ENCODE results near the gene AGER. TPM values are rescaled to one million over a fixed set of nuclear protein-coding genes. Genes with fewer than 3 reads are reported as not detected.
"Not testable (repeated sequence)": the region's sequence is repeated elsewhere in the genome, so short reads cannot be mapped to it uniquely, and the experiment has no call there.

The AGER gene
- total and polyA plus RNA-seq, 7 donors = 1.9 to 10.6 (median 5.3) TPM; not detected in 1

DNA sequence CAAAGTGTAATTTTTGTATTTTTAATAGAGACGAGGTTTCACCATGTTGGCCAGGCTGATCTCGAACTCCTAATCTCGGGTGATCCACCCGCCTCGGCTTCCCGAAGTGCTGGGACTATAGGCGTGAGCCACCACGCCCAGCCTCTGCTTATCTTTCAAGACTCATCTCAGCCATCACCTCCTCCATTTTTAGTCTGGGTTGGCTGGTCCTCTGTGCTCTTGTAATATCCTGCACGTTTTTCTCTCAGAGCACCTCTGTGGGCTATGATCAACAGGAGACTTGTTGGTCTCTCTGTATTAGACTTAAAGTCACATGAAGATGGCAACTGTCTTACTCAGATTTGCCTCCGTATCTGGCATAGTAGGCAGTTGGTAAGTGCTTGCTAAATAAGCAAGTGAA is 32.2 kb upstream of the AGER start:
- Histone ChIP-seq H3K4me1 (no peaks in the 10 kb centered on the region), H3K4me3 (no peak overlapping the region), H3K9me3 (no peaks in the 10 kb centered on the region), H3K27me3 (peaks cover 0 to 5% (median 0%) of the 10 kb centered on the region in 3 donors), H3K36me3 (no peaks in the 10 kb centered on the region), H3K27ac (no peak overlapping the region)
- WGBS, 2 donors = 73 to 90% methylated on average over 10 of the region's 10 CpGs
- peak; percentile 43 for DNase-seq
- TF ChIP-seq EP300 (IDR thresholded peaks at IDR 0.05) (no peak), CTCF (IDR thresholded peaks at IDR 0.05) (no peak)
- intact Hi-C loops (cut with DNase I) = no loop called here

GRCh38 chr6:32215617-32216016 is 31.6 kb upstream of the AGER start:
- H3K27me3 ChIP-seq = peaks cover 0 to under 1% (median 0%) of the 10 kb centered on the region in 3 donors
- intact Hi-C loops (cut with DNase I) = no loop called here
- H3K36me3 ChIP-seq = no peaks in the 10 kb centered on the region
- no peaks in the 10 kb centered on the region for H3K9me3 ChIP-seq
- H3K27ac ChIP-seq = no peak overlapping the region
- 92 to 98% methylated on average over 4 of the region's 4 CpGs for WGBS, 2 donors
- TF ChIP-seq POLR2A (IDR thresholded peaks at IDR 0.05) = no peak
- no peak for TF ChIP-seq POLR2AphosphoS5 (IDR thresholded peaks at IDR 0.05)
- TF ChIP-seq EP300 (IDR thresholded peaks at IDR 0.05) = no peak
- TF ChIP-seq CTCF (IDR thresholded peaks at IDR 0.05) = no peak
- no peaks in the 10 kb centered on the region for H3K4me1 ChIP-seq
- no peak for DNase-seq
- no peak overlapping the region for H3K4me3 ChIP-seq

GRCh38 chr6:32214126-32214525 is 30.1 kb upstream of the AGER start:
- 73 to 77% methylated on average over 3 of the region's 3 CpGs for WGBS, 2 donors
- no peak for DNase-seq
- intact Hi-C loops (cut with DNase I) = no loop called here
- no peak for TF ChIP-seq EP300 (IDR thresholded peaks at IDR 0.05)
- TF ChIP-seq CTCF (IDR thresholded peaks at IDR 0.05) = no peak
- no peak for TF ChIP-seq POLR2A (IDR thresholded peaks at IDR 0.05)
- no peak for TF ChIP-seq POLR2AphosphoS5 (IDR thresholded peaks at IDR 0.05)
- H3K27me3 ChIP-seq = no peaks in the 10 kb centered on the region
- no peaks in the 10 kb centered on the region for H3K4me1 ChIP-seq
- H3K4me3 ChIP-seq = no peak overlapping the region
- no peaks in the 10 kb centered on the region for H3K36me3 ChIP-seq
- no peaks in the 10 kb centered on the region for H3K9me3 ChIP-seq
- H3K27ac ChIP-seq = no peak overlapping the region

DNA sequence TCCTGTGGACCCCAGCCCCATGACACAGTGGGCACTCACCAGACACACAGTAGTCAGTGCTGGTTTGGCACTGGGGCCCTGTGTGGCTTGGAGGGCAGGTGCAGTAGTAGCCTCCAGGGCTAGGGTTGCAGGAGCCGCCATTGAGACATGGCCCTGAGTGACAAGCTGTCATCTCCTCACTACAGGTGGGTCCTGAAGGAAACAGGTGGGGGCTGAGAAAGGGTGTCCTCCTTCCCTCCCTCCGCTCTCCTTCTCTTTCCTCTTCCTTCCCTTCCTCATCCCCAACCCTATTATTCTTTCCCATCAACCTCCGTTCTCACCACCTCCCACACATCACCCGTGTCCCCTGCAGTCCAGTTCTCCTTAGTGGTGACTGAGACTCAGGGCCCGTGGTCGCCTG is 29.6 kb upstream of the AGER start:
- Histone ChIP-seq H3K27ac (no peak overlapping the region), H3K4me3 (no peak overlapping the region), H3K36me3 (no peaks in the 10 kb centered on the region), H3K9me3 (no peaks in the 10 kb centered on the region), H3K27me3 (no peaks in the 10 kb centered on the region), H3K4me1 (no peaks in the 10 kb centered on the region)
- TF ChIP-seq EP300 (IDR thresholded peaks at IDR 0.05) = no peak
- TF ChIP-seq POLR2AphosphoS5 (IDR thresholded peaks at IDR 0.05) = no peak
- DNase-seq = peak; percentile 38
- 87 to 92% methylated on average over 6 of the region's 6 CpGs for WGBS, 2 donors
- intact Hi-C loops (cut with DNase I) = no loop called here

DNA sequence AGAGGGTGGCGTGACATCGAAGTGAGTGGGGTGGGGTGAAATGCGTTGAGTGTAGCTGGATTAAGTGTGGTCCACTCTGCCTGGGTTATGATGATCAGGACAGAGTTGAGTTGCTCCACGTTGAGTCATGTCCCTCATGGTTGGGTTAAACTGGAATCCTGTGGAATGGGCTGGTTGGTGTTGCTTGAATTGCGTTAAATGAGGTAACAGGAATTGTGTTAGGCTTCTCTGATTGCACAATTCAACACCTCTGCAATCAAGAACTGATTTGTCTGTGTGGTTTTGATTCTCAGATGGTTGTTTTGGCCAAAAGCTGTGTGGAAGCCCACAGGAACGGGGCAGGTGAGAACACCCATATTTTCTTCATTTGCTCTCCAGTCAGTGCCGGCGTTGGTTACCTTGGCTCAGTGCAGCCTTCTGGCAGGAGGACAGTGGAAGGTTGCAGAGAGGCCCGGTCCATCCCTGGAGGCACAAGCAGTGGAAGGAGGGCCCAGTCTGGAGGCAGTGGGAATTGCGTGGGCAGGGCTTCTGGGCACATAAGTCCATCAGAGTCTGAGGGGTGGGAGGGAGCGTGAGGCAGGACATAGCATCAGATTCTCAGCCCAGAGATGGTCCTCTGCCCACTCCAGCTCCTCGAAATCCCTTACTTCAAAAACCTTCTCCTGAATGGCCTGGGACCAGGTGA is 28.2 kb upstream of the AGER start:
- H3K4me3 ChIP-seq = no peak overlapping the region
- H3K9me3 ChIP-seq = no peaks in the 10 kb centered on the region
- 82 to 84% methylated on average over 12 of the region's 12 CpGs for WGBS, 2 donors
- DNase-seq = peak; percentile 36
- intact Hi-C loops (cut with DNase I) = no loop called here
- no peaks in the 10 kb centered on the region for H3K4me1 ChIP-seq
- no peak overlapping the region for H3K27ac ChIP-seq
- no peak for TF ChIP-seq POLR2A (IDR thresholded peaks at IDR 0.05)
- no peaks in the 10 kb centered on the region for H3K27me3 ChIP-seq
- no peaks in the 10 kb centered on the region for H3K36me3 ChIP-seq

GRCh38 chr6:32211432-32211831 is 27.4 kb upstream of the AGER start:
- DNase-seq; H3K36me3 ChIP-seq; H3K4me3 ChIP-seq; intact Hi-C loops (cut with DNase I); H3K4me1 ChIP-seq; H3K27me3 ChIP-seq; H3K27ac ChIP-seq; H3K9me3 ChIP-seq: not testable (repeated sequence)
- 87 to 88% methylated on average over 4 of the region's 4 CpGs for WGBS, 2 donors

All from sigmoid colon (tissue), 7 donors.